Natural killer cell treated with Interleukin-12 subunit alpha and Interleukin-12 subunit beta and Interleukin-15 and Interleukin-18, amount 100 ng/mL, for 72 hours (primary cell): ENCODE results near the gene ECD. TPM values are rescaled to one million over a fixed set of nuclear protein-coding genes. Genes with fewer than 3 reads are reported as not detected.
"Not testable (repeated sequence)": the region's sequence is repeated elsewhere in the genome, so short reads cannot be mapped to it uniquely, and the experiment has no call there.

Experiments used
- ATAC-seq, 2 donors: fragments of 150-1000 bp; cut with Tn5 transposase in 1 of 2; sonication (Bioruptor Pico), chemical (Tn5 transposase) in 1 of 2; 2 replicates each; pipeline ENCODE4 v1.10.0; 2021
- DNase-seq: peaks from one replicate; pipeline ENCODE4 v3.0.0; 2022; ENCODE audit warnings: low spot score
- H3K27ac Mint-ChIP-seq, 2 donors: 1 replicate in 1 of 2; 2 replicates in 1 of 2; pipeline ENCODE4 v1.8.0; 2022; ENCODE audit warnings: mixed read lengths in 2 of 2, mild to moderate bottlenecking in 1 of 2, moderate library complexity in 1 of 2
- H3K27me3 Mint-ChIP-seq, 2 donors: 1 replicate in 1 of 2; 2 replicates in 1 of 2; pipeline ENCODE4 v1.8.0; 2022; ENCODE audit warnings: mixed read lengths in 2 of 2
- H3K36me3 Mint-ChIP-seq: one replicate; pipeline ENCODE4 v1.8.0; 2022; ENCODE audit warnings: mixed read lengths
- H3K4me1 Mint-ChIP-seq, 2 donors: 1 replicate in 1 of 2; 2 replicates in 1 of 2; pipeline ENCODE4 v1.8.0; 2022; ENCODE audit warnings: low read depth in 2 of 2, mixed read lengths in 2 of 2, mild to moderate bottlenecking in 1 of 2
- H3K4me3 Mint-ChIP-seq: one replicate; pipeline ENCODE4 v1.8.0; 2022; ENCODE audit warnings: mixed read lengths
- H3K9me3 Mint-ChIP-seq: 2 replicates; pipeline ENCODE4 v1.8.0; 2022; ENCODE audit warnings: mixed read lengths
- total RNA-seq, 2 donors: library from RNA; stranded (reverse); gene quantifications; one replicate each; pipeline ENCODE4 v1.2.3, GENCODE V29; 2022

Gene ECD
- total RNA-seq, 2 donors from 2014 or later = 38.8 to 42.0 TPM

- no peaks in the 10 kb centered on the region for H3K4me1 Mint-ChIP-seq
- no peak overlapping the region for H3K27ac Mint-ChIP-seq
- no peaks in the 10 kb centered on the region for H3K9me3 Mint-ChIP-seq
- DNase-seq = no peak
- H3K4me3 Mint-ChIP-seq = no peak overlapping the region
- no peak for ATAC-seq
- H3K27me3 Mint-ChIP-seq = no peaks in the 10 kb centered on the region
- peaks cover 28% of the 10 kb centered on the region for H3K36me3 Mint-ChIP-seq
Observed at GRCh38 chr10:73139251-73139650, 28.6 kb downstream of the ECD start.

- Mint-ChIP-seq H3K36me3 (peaks cover 28% of the 10 kb centered on the region), H3K4me1 (no peaks in the 10 kb centered on the region), H3K27me3 (no peaks in the 10 kb centered on the region), H3K27ac (no peak overlapping the region), H3K9me3 (no peaks in the 10 kb centered on the region), H3K4me3 (no peak overlapping the region)
- no peak for ATAC-seq
- DNase-seq = no peak
Observed at GRCh38 chr10:73136627-73137026, 31.2 kb downstream of the ECD start.

GRCh38 chr10:73134727-73135126 lies 33.1 kb downstream of the ECD start:
- Mint-ChIP-seq H3K4me1 (no peaks in the 10 kb centered on the region), H3K36me3 (peaks cover 30% of the 10 kb centered on the region), H3K27me3 (no peaks in the 10 kb centered on the region), H3K9me3 (no peaks in the 10 kb centered on the region), H3K4me3 (no peak overlapping the region), H3K27ac (no peak overlapping the region)
- ATAC-seq = no peak
- no peak for DNase-seq

GRCh38 chr10:73131913-73132686 lies 35.7 kb downstream of the ECD start:
- Mint-ChIP-seq H3K27ac (no peak overlapping the region), H3K4me3 (no peak overlapping the region), H3K36me3 (peaks cover 25% of the 10 kb centered on the region), H3K9me3 (no peaks in the 10 kb centered on the region), H3K4me1 (no peaks in the 10 kb centered on the region), H3K27me3 (no peaks in the 10 kb centered on the region)
- no peak for ATAC-seq
- DNase-seq = no peak

- H3K4me1 Mint-ChIP-seq = no peaks in the 10 kb centered on the region
- DNase-seq (no peak), ATAC-seq (no peak)
- no peaks in the 10 kb centered on the region for H3K27me3 Mint-ChIP-seq
- no peak overlapping the region for H3K4me3 Mint-ChIP-seq
- no peaks in the 10 kb centered on the region for H3K9me3 Mint-ChIP-seq
- H3K27ac Mint-ChIP-seq = no peak overlapping the region
- H3K36me3 Mint-ChIP-seq = peaks cover 25% of the 10 kb centered on the region
Observed at GRCh38 chr10:73131301-73131700, 36.5 kb downstream of the ECD start.

- Mint-ChIP-seq H3K9me3 (no peaks in the 10 kb centered on the region), H3K4me3 (no peak overlapping the region), H3K36me3 (peaks cover 11% of the 10 kb centered on the region), H3K27ac (no peak overlapping the region), H3K27me3 (no peaks in the 10 kb centered on the region), H3K4me1 (no peaks in the 10 kb centered on the region)
- no peak for ATAC-seq
- DNase-seq = no peak
Observed at GRCh38 chr10:73126343-73126742, 41.5 kb downstream of the ECD start.

GRCh38 chr10:73119952-73120351 lies 47.9 kb downstream of the ECD start:
- Mint-ChIP-seq H3K36me3 (no peaks in the 10 kb centered on the region), H3K4me3 (no peak overlapping the region), H3K27me3 (no peaks in the 10 kb centered on the region), H3K4me1 (no peaks in the 10 kb centered on the region), H3K27ac (no peak overlapping the region), H3K9me3 (no peaks in the 10 kb centered on the region)
- ATAC-seq (no peak), DNase-seq (no peak)

GRCh38 chr10:73119457-73119856 lies 48.4 kb downstream of the ECD start:
- no peaks in the 10 kb centered on the region for H3K36me3 Mint-ChIP-seq

GRCh38 chr10:73117976-73118743 lies 49.6 kb downstream of the ECD start:
- H3K27ac Mint-ChIP-seq = no peak overlapping the region
- ATAC-seq (no peak), DNase-seq (no peak)
- H3K27me3 Mint-ChIP-seq = no peaks in the 10 kb centered on the region
- no peak overlapping the region for H3K4me3 Mint-ChIP-seq
- no peaks in the 10 kb centered on the region for H3K4me1 Mint-ChIP-seq
- no peaks in the 10 kb centered on the region for H3K36me3 Mint-ChIP-seq
- no peaks in the 10 kb centered on the region for H3K9me3 Mint-ChIP-seq

More at GRCh38 chr10:73119457-73119856, 48.4 kb downstream of the ECD start:
- no peaks in the 10 kb centered on the region for H3K9me3 Mint-ChIP-seq
- H3K4me1 Mint-ChIP-seq = no peaks in the 10 kb centered on the region
- H3K27me3 Mint-ChIP-seq = no peaks in the 10 kb centered on the region
- no peak for ATAC-seq
- H3K27ac Mint-ChIP-seq = peak overlapping the region in 1 of 2 donors; percentile 2
- no peak for DNase-seq
- no peak overlapping the region for H3K4me3 Mint-ChIP-seq

GRCh38 chr10:73116017-73116416 lies 51.8 kb downstream of the ECD start:
- H3K27me3 Mint-ChIP-seq = no peaks in the 10 kb centered on the region
- no peaks in the 10 kb centered on the region for H3K36me3 Mint-ChIP-seq
- H3K27ac Mint-ChIP-seq = no peak overlapping the region
- ATAC-seq = no peak
- no peaks in the 10 kb centered on the region for H3K9me3 Mint-ChIP-seq
- no peak overlapping the region for H3K4me3 Mint-ChIP-seq
- DNase-seq = no peak
- peaks cover 0 to 2% of the 10 kb centered on the region in 2 donors for H3K4me1 Mint-ChIP-seq

GRCh38 chr10:73113551-73113950 lies 54.3 kb downstream of the ECD start:
- Mint-ChIP-seq H3K4me1 (peaks cover 6% of the 10 kb centered on the region in 2 donors), H3K27ac (no peak overlapping the region), H3K9me3 (no peaks in the 10 kb centered on the region), H3K4me3 (no peak overlapping the region), H3K36me3 (peaks cover 10% of the 10 kb centered on the region), H3K27me3 (no peaks in the 10 kb centered on the region)
- ATAC-seq (no peak), DNase-seq (no peak)

GRCh38 chr10:73112032-73112431 lies 55.8 kb downstream of the ECD start:
- DNase-seq, H3K9me3 Mint-ChIP-seq, H3K4me3 Mint-ChIP-seq, ATAC-seq, H3K4me1 Mint-ChIP-seq, H3K27ac Mint-ChIP-seq, H3K27me3 Mint-ChIP-seq: not testable (repeated sequence)
- peaks cover 10% of the 10 kb centered on the region for H3K36me3 Mint-ChIP-seq

GRCh38 chr10:73110345-73110849 lies 57.4 kb downstream of the ECD start, which contains the start of gene NUDT13:
NUDT13 (plus strand) TSS chr10:73110455; CDS start chr10:73114366, 3,911 bp downstream.
- Mint-ChIP-seq H3K27ac (peak within 1 kb of the TSS; percentile 53 to 92), H3K9me3 (no peaks in the 10 kb centered on the region), H3K36me3 (peaks cover 10% of the 10 kb centered on the region), H3K4me3 (peak within 1 kb of the TSS; percentile 74), H3K4me1 (peaks cover 6% of the 10 kb centered on the region in 2 donors), H3K27me3 (no peaks in the 10 kb centered on the region)
- DNase-seq (no peak), ATAC-seq (peak; percentile 65 to 83)

GRCh38 chr10:73109248-73109652 lies 58.6 kb downstream of the ECD start:
- H3K9me3 Mint-ChIP-seq, H3K27me3 Mint-ChIP-seq, H3K27ac Mint-ChIP-seq, H3K4me1 Mint-ChIP-seq, DNase-seq, ATAC-seq, H3K4me3 Mint-ChIP-seq: not testable (repeated sequence)
- peaks cover 10% of the 10 kb centered on the region for H3K36me3 Mint-ChIP-seq
